MM.1S (cell line): ENCODE results near the gene DSCAM.

Source experiments
- DNase-seq: peaks from one replicate; pipeline ENCODE4 v3.0.0-alpha.2; 2015
- H2AFZ ChIP-seq: fragments of 300-600 bp; sonication (generic); 2 replicates; pipeline ENCODE4 v1.6.0; 2016; ENCODE audit warnings: antibody characterized with exemption, low read length
- H3F3A ChIP-seq: fragments of 300-600 bp; sonication (generic); 2 replicates; pipeline ENCODE4 v1.6.1; 2016; ENCODE audit warnings: mild to moderate bottlenecking, antibody characterized with exemption, low read length, moderate library complexity, mixed read lengths; ENCODE audit not compliant: insufficient read depth
- H3K27ac ChIP-seq: fragments of 300-600 bp; sonication (generic); 2 replicates; pipeline ENCODE4 v1.5.1; 2016; ENCODE audit warnings: mild to moderate bottlenecking, low read length
- H3K27me3 ChIP-seq: fragments of 300-600 bp; sonication (generic); replicated peaks from 2 replicates; pipeline ENCODE4 v1.6.0; 2016; ENCODE audit warnings: low read length; ENCODE audit not compliant: insufficient read depth
- H3K36me3 ChIP-seq: fragments of 300-600 bp; sonication (generic); replicated peaks from 2 replicates; pipeline ENCODE4 v1.6.1; 2016; ENCODE audit warnings: mild to moderate bottlenecking, low read length, mixed read lengths; ENCODE audit not compliant: insufficient read depth
- H3K4me1 ChIP-seq: fragments of 300-600 bp; sonication (generic); 2 replicates; pipeline ENCODE4 v1.6.1; 2016; ENCODE audit warnings: low read length, mixed read lengths
- H3K4me2 ChIP-seq: fragments of 300-600 bp; sonication (generic); 2 replicates; pipeline ENCODE4 v1.6.0; 2016; ENCODE audit warnings: low read depth, low read length
- H3K4me3 ChIP-seq: fragments of 300-600 bp; sonication (generic); 2 replicates; pipeline ENCODE4 v1.5.1; 2016; ENCODE audit warnings: low read length, mixed read lengths
- H3K79me2 ChIP-seq: fragments of 300-600 bp; sonication (generic); 2 replicates; pipeline ENCODE4 v1.6.1; 2016; ENCODE audit warnings: mixed run types, low read length, mixed read lengths
- H3K9ac ChIP-seq: fragments of 300-600 bp; sonication (generic); 2 replicates; pipeline ENCODE4 v1.6.1; 2016; ENCODE audit warnings: low read length, mixed read lengths
- H3K9me2 ChIP-seq: fragments of 300-600 bp; sonication (generic); replicated peaks from 2 replicates; pipeline ENCODE4 v1.6.1; 2016; ENCODE audit warnings: mild to moderate bottlenecking, low read length, mixed read lengths; ENCODE audit not compliant: insufficient read depth
- H3K9me3 ChIP-seq: fragments of 300-600 bp; sonication (generic); replicated peaks from 2 replicates; pipeline ENCODE4 v1.6.1; 2016; ENCODE audit warnings: mild to moderate bottlenecking, low read length, mixed read lengths; ENCODE audit not compliant: insufficient read depth
- H4K20me1 ChIP-seq: fragments of 300-600 bp; sonication (generic); 2 replicates; pipeline ENCODE4 v1.6.1; 2016; ENCODE audit warnings: mild to moderate bottlenecking, low read length, moderate library complexity, mixed read lengths; ENCODE audit not compliant: insufficient read depth
- CTCF ChIP-seq: fragments of 300-600 bp; sonication (generic); IDR thresholded peaks from 2 replicates; pipeline ENCODE4 v1.5.1; 2016; ENCODE audit warnings: antibody characterized with exemption, low read length, mixed read lengths
- EZH2 ChIP-seq: fragments of 300-600 bp; sonication (generic); optimal IDR thresholded peaks from 2 replicates; pipeline ENCODE3; 2017; ENCODE audit warnings: low read depth, mild to moderate bottlenecking, antibody characterized with exemption, low read length, mixed read lengths
- EZH2phosphoT487 ChIP-seq: fragments of 300-600 bp; sonication (generic); IDR thresholded peaks from 2 replicates; pipeline ENCODE4 v1.6.1; 2018; ENCODE audit warnings: antibody characterized with exemption, low read length

The DSCAM gene

DNA sequence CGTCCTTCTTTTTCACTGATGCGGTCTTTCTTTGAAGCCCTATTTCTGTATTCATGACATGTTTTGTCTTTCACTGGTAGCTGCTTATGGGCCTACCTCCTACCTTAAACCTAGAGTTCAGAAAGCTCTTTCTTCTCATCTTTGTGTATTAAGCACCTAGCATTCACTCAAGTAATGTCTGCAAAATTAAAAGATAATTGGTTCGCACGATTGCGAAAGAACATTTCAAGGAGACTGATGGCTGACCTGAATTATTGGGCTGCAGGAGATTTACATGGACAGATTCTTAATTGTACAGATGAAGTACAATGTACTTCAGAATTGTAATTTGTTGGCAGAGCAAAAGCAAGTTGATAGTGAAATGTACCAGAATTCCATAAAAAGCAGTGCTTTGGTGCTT, 773.3 kb downstream of the DSCAM start:
- no peak overlapping the region for H3K27ac ChIP-seq
- no peak for DNase-seq
- H3K4me3 ChIP-seq, result no peak overlapping the region
- peaks cover 74% of the 10 kb centered on the region for H3F3A ChIP-seq
- no peak overlapping the region for H3K9ac ChIP-seq
- H3K79me2 ChIP-seq, result peaks cover 71% of the 10 kb centered on the region
- no peaks in the 10 kb centered on the region for H3K36me3 ChIP-seq
- no peak for TF ChIP-seq CTCF
- no peak for TF ChIP-seq EZH2phosphoT487
- no peak for TF ChIP-seq EZH2
- no peaks in the 10 kb centered on the region for H3K4me1 ChIP-seq
- H3K27me3 ChIP-seq, result no peaks in the 10 kb centered on the region
- no peak overlapping the region for H3K4me2 ChIP-seq
- H3K9me2 ChIP-seq, result no peaks in the 10 kb centered on the region
- H3K9me3 ChIP-seq, result no peaks in the 10 kb centered on the region
- no peak overlapping the region for H2AFZ ChIP-seq
- 0 out of 2 replicates have a peak, but pooled peaks cover 2% of the 10 kb centered on the region for H4K20me1 ChIP-seq

- no peak overlapping the region for H3K4me2 ChIP-seq
- H3K4me1 ChIP-seq, result no peaks in the 10 kb centered on the region
- no peaks in the 10 kb centered on the region for H3K9me3 ChIP-seq
- H3K27me3 ChIP-seq, result no peaks in the 10 kb centered on the region
- H3K9me2 ChIP-seq, result no peaks in the 10 kb centered on the region
- TF ChIP-seq CTCF, result no peak
- TF ChIP-seq EZH2, result no peak
- TF ChIP-seq EZH2phosphoT487, result no peak
- DNase-seq, result no peak
- peaks cover 73% of the 10 kb centered on the region for H3K79me2 ChIP-seq
- no peak overlapping the region for H3K27ac ChIP-seq
- H3F3A ChIP-seq, result peaks cover 77% of the 10 kb centered on the region
- H3K36me3 ChIP-seq, result no peaks in the 10 kb centered on the region
- H3K4me3 ChIP-seq, result no peak overlapping the region
- H4K20me1 ChIP-seq, result no peaks in the 10 kb centered on the region
- no peak overlapping the region for H3K9ac ChIP-seq
- no peak overlapping the region for H2AFZ ChIP-seq
Observed at GRCh38 chr21:40070871-40071270, 776.1 kb downstream of the DSCAM start.

DNA sequence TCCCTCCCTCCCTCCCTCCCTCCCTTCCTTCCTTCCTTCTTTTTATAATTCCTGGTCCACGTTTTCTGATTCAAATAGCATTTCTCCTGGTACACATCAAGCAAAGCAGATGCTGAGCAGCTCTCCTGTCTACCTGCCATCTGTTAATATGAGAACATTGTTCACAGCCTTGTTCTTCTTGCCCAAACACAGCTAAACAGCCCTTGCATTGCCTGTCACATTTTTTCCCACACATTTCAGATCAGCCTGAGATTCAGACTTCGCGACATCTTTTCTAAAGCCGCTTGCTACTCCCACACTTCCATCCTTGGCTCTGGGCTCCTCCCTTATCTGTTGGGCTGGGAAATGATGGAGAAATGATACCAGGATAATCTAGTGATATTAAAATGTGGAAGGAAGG, 779.2 kb downstream of the DSCAM start:
- no peak overlapping the region for H2AFZ ChIP-seq
- 0 out of 2 replicates have a peak, but pooled peaks cover 8% of the 10 kb centered on the region for H3K36me3 ChIP-seq
- no peaks in the 10 kb centered on the region for H3K4me1 ChIP-seq
- H3K27me3 ChIP-seq, result no peaks in the 10 kb centered on the region
- H3K9me3 ChIP-seq, result no peaks in the 10 kb centered on the region
- H3K79me2 ChIP-seq, result peaks cover 68% of the 10 kb centered on the region
- no peak overlapping the region for H3K4me2 ChIP-seq
- no peak overlapping the region for H3K4me3 ChIP-seq
- H3K9ac ChIP-seq, result no peak overlapping the region
- H3F3A ChIP-seq, result peaks cover 82% of the 10 kb centered on the region
- no peaks in the 10 kb centered on the region for H4K20me1 ChIP-seq
- TF ChIP-seq EZH2 (no peak), EZH2phosphoT487 (no peak), CTCF (no peak)
- DNase-seq, result no peak
- no peaks in the 10 kb centered on the region for H3K9me2 ChIP-seq
- no peak overlapping the region for H3K27ac ChIP-seq
